ENCODE results near the gene MSN.

The MSN gene

DNA sequence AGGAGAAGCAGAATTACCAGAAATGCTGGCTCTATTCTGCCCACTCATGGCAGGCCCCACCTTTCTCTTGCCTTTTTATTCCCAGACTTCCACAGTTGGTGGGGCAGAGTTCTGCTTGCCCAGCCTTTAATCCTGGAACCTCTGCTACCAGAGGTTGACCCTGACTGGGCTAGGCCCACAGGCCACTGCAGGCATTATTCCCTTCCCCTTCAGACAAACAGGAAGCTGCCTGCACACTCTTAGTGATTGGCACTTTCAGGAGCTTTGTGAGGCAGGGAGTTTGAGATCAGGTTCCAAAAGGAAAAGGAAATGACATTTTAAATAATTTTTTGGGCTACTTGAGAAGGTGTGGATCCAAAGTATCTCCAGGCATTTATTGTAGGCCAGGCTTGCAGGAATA, 18.8 kb downstream of the MSN start:
- no peaks in the 10 kb centered on the region for H3K27me3 ChIP-seq (ENCODE audit: control insufficient read depth, low read length)
- H3K27ac ChIP-seq (ENCODE audit: low read depth, low read length): no peak overlapping the region; the same call in 1 of the 2 replicates
- H3K9me3 ChIP-seq (ENCODE audit: control insufficient read depth, insufficient read depth, low read length): no peaks in the 10 kb centered on the region
- peak overlapping the region; percentile 24 for H3K4me2 ChIP-seq (ENCODE audit: low read length)
- H3K9me2 ChIP-seq (replicated peaks; ENCODE audit: control insufficient read depth, low read length): no peaks in the 10 kb centered on the region
- H3K4me3 ChIP-seq (ENCODE audit: low read length): no peak overlapping the region
- peaks cover 83% of the 10 kb centered on the region for H3K4me1 ChIP-seq (ENCODE audit: control insufficient read depth, low read length)
- no peaks in the 10 kb centered on the region for H3F3A ChIP-seq (ENCODE audit: control insufficient read depth, insufficient read depth)
- no peaks in the 10 kb centered on the region for H4K20me1 ChIP-seq (ENCODE audit: control insufficient read depth, insufficient read depth, low read depth, low read length)
- TF ChIP-seq EZH2phosphoT487 (IDR thresholded peaks at IDR 0.05; ENCODE audit: borderline replicate concordance, low read length): no peak
- no peak for TF ChIP-seq CTCF (IDR thresholded peaks at IDR 0.05; ENCODE audit: low read depth, low read length, poor library complexity, severe bottlenecking)
- peaks cover 98% of the 10 kb centered on the region for H3K79me2 ChIP-seq (ENCODE audit: control insufficient read depth, low read length)
- peaks cover 6% of the 10 kb centered on the region; the same call in 1 of the 2 replicates for H3K36me3 ChIP-seq (ENCODE audit: control insufficient read depth, low read length)

DNA sequence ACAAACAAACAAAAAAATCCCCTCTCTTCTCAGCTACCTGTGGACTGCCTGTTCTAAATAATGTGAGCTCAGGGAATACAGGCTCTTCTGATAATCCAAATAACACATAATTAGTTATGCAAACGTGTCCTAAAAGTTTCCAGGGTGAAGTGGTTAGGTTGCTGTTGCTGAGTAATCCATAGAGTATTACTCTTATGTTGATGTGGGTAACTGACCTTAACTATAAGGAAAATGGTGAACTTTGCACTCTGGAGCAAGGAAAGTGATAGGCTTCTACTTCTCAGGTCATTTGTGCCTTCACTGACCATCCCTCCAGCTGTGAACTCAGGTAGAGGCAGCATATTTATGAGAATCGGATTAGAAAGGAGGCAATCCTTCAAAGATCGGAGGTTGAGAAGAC, 19.9 kb downstream of the MSN start:
- Histone ChIP-seq H3K9me2 (replicated peaks; ENCODE audit: control insufficient read depth, low read length) (no peaks in the 10 kb centered on the region), H3K27ac (ENCODE audit: low read depth, low read length) (no peak overlapping the region), H4K20me1 (ENCODE audit: control insufficient read depth, insufficient read depth, low read depth, low read length) (no peaks in the 10 kb centered on the region), H3K9me3 (ENCODE audit: control insufficient read depth, insufficient read depth, low read length) (no peaks in the 10 kb centered on the region), H3K4me2 (ENCODE audit: low read length) (peak overlapping the region; percentile 56), H3K4me1 (ENCODE audit: control insufficient read depth, low read length) (peaks cover 85% of the 10 kb centered on the region), H3K27me3 (ENCODE audit: control insufficient read depth, low read length) (no peaks in the 10 kb centered on the region), H3K36me3 (ENCODE audit: control insufficient read depth, low read length) (peaks cover 3% of the 10 kb centered on the region; the same call in 1 of the 2 replicates), H3K4me3 (ENCODE audit: low read length) (no peak overlapping the region), H3K79me2 (ENCODE audit: control insufficient read depth, low read length) (peaks cover 98% of the 10 kb centered on the region), H3F3A (ENCODE audit: control insufficient read depth, insufficient read depth) (no peaks in the 10 kb centered on the region)
- TF ChIP-seq CTCF (IDR thresholded peaks at IDR 0.05; ENCODE audit: low read depth, low read length, poor library complexity, severe bottlenecking) (no peak), EZH2phosphoT487 (IDR thresholded peaks at IDR 0.05; ENCODE audit: borderline replicate concordance, low read length) (no peak)

GRCh38 chrX:65688403-65688871, 21.0 kb downstream of the MSN start:
- H4K20me1 ChIP-seq (ENCODE audit: control insufficient read depth, insufficient read depth, low read depth, low read length): no peaks in the 10 kb centered on the region
- H3K27ac ChIP-seq (ENCODE audit: low read depth, low read length): peak overlapping the region; percentile 47
- no peaks in the 10 kb centered on the region for H3K36me3 ChIP-seq (ENCODE audit: control insufficient read depth, low read length)
- peaks cover 86% of the 10 kb centered on the region for H3K4me1 ChIP-seq (ENCODE audit: control insufficient read depth, low read length)
- H3K79me2 ChIP-seq (ENCODE audit: control insufficient read depth, low read length): peaks cover 99% of the 10 kb centered on the region
- H3K9me3 ChIP-seq (ENCODE audit: control insufficient read depth, insufficient read depth, low read length): no peaks in the 10 kb centered on the region
- H3K27me3 ChIP-seq (ENCODE audit: control insufficient read depth, low read length): no peaks in the 10 kb centered on the region
- no peak overlapping the region for H3K4me3 ChIP-seq (ENCODE audit: low read length)
- no peaks in the 10 kb centered on the region for H3F3A ChIP-seq (ENCODE audit: control insufficient read depth, insufficient read depth)
- no peak for TF ChIP-seq EZH2phosphoT487 (IDR thresholded peaks at IDR 0.05; ENCODE audit: borderline replicate concordance, low read length)
- no peak for TF ChIP-seq CTCF (IDR thresholded peaks at IDR 0.05; ENCODE audit: low read depth, low read length, poor library complexity, severe bottlenecking)
- H3K9me2 ChIP-seq (replicated peaks; ENCODE audit: control insufficient read depth, low read length): no peaks in the 10 kb centered on the region
- peak overlapping the region; percentile 56 for H3K4me2 ChIP-seq (ENCODE audit: low read length)

Measured in DOHH2 (cell line).